ENCODE measurements around the gene IRAK1BP1.
"Not testable (repeated sequence)": the region's sequence is repeated elsewhere in the genome, so short reads cannot be mapped to it uniquely, and the experiment has no call there.

GRCh38 chr6:78858339-78858938, 8.9 kb upstream of the IRAK1BP1 start:
- TF ChIP-seq POLR2A, CTCF, POLR2AphosphoS5 (IDR thresholded peaks at IDR 0.05): not testable (repeated sequence)

All from transverse colon (tissue), 4 donors.